ENCODE measurements around the gene OIT3. TPM values are rescaled to one million over a fixed set of nuclear protein-coding genes. Genes with fewer than 3 reads are reported as not detected.
"Not testable (repeated sequence)": the region's sequence is repeated elsewhere in the genome, so short reads cannot be mapped to it uniquely, and the experiment has no call there.

Gene OIT3
- total and polyA plus RNA-seq, 9 donors = 4.9 to 11.0 (median 7.9) TPM

DNA sequence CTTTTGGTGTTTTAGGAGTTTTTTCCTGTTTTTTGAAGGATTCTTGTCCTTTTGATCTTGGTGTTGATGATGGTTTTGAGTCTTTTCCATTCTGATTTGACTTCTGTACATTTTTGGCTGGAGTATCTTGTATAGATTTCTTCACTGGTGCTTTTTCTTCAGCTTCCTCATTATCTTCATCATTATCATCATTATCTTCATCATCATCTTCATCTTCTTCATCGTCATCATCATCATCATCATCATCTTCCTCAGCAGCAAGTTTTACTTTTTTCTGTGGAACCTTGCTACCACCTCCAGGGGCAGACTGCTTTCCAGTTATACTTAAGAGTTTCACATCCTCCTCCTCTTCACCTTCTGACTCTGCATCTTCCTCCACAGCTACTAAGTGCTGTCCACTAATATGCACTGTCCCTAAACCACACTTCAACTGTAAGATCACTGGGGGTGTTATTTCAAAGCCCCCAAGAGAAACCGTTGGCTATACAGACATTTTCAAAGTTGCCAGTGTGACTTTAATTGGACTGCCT lies 24.3 kb downstream of the OIT3 start:
- 81% methylated on average over 2 of the region's 2 CpGs for WGBS (ENCODE audit: insufficient coverage)
- H3K9me3 ChIP-seq (replicated peaks; ENCODE audit: control insufficient read depth, low read depth, low read length); H3K4me3 ChIP-seq (ENCODE audit: low read length); H3K4me1 ChIP-seq (ENCODE audit: control insufficient read depth, insufficient read depth, low read length); H3K27ac ChIP-seq (ENCODE audit: low read length); H3K27me3 ChIP-seq (ENCODE audit: control insufficient read depth, insufficient read depth, low read length); DNase-seq; H3K36me3 ChIP-seq (ENCODE audit: control insufficient read depth, insufficient read depth, low read length): not testable (repeated sequence)

DNA sequence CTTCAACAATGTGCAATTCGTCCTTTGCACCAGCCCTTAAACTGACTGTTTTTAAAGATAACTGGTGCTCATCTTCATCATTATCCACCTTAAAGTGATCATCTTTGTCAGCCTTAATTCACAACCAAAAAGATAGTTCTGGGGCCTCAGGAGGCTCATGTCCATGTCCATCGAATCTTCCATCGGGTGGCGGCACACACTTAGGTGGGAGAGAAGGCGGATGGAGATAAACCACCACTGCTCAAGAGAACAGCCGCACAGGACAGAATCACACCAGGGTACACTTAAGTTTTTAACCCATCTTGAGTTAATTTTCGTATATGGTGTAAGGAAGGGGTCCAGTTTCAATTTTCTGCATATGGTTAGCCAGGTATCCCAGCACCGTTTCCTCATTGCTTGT lies 24.8 kb downstream of the OIT3 start:
- WGBS (ENCODE audit: insufficient coverage) = 93% methylated on average over 5 of the region's 8 CpGs
- Histone ChIP-seq H3K9me3 (replicated peaks; ENCODE audit: control insufficient read depth, low read depth, low read length) (peaks cover 8% of the 10 kb centered on the region), H3K27me3 (ENCODE audit: control insufficient read depth, insufficient read depth, low read length) (no peaks in the 10 kb centered on the region), H3K4me1 (ENCODE audit: control insufficient read depth, insufficient read depth, low read length) (no peaks in the 10 kb centered on the region), H3K4me3 (ENCODE audit: low read length) (no peak overlapping the region), H3K36me3 (ENCODE audit: control insufficient read depth, insufficient read depth, low read length) (peaks cover 8% of the 10 kb centered on the region), H3K27ac (ENCODE audit: low read length) (no peak overlapping the region)
- DNase-seq = no peak

DNA sequence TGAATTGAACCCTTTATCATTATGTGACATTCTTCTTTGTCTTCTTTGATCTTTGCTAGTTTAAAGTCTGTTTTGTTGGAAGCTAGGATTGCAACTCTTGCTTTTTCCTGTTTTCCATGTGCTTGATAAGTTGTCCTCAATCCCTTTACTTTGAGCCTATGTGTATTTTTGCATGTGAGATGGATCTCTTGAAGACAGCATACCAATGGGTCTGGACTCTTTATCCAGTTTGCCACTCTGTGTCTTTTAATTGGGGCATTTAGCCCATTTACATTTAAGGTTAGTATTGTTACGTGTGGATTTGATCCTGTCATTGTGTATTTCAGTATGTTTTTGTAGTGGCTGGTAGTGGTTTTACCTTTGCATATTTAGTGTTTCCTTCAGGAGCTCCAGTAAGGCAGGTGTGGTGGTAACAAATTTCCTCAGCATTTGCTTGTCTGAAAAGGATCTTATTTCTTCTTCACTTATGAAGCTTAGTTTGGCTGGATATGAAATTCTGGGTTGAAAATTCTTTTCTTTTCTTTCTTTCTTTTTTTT lies 27.7 kb downstream of the OIT3 start:
- not testable (repeated sequence) for H3K27me3 ChIP-seq (ENCODE audit: control insufficient read depth, insufficient read depth, low read length); H3K4me1 ChIP-seq (ENCODE audit: control insufficient read depth, insufficient read depth, low read length); H3K4me3 ChIP-seq (ENCODE audit: low read length); H3K9me3 ChIP-seq (replicated peaks; ENCODE audit: control insufficient read depth, low read depth, low read length); H3K27ac ChIP-seq (ENCODE audit: low read length); DNase-seq
- whole genome bisulfite sequencing (ENCODE audit: insufficient coverage) = no CpG with 5 or more reads among the region's 1 CpG
- H3K36me3 ChIP-seq (ENCODE audit: control insufficient read depth, insufficient read depth, low read length) = peaks cover 19% of the 10 kb centered on the region

GRCh38 chr10:72924351-72924750 lies 30.8 kb downstream of the OIT3 start:
- Histone ChIP-seq H3K27me3 (ENCODE audit: control insufficient read depth, insufficient read depth, low read length) (no peaks in the 10 kb centered on the region), H3K4me3 (ENCODE audit: low read length) (no peak overlapping the region), H3K36me3 (ENCODE audit: control insufficient read depth, insufficient read depth, low read length) (peaks cover 19% of the 10 kb centered on the region), H3K9me3 (replicated peaks; ENCODE audit: control insufficient read depth, low read depth, low read length) (peaks cover 6% of the 10 kb centered on the region), H3K4me1 (ENCODE audit: control insufficient read depth, insufficient read depth, low read length) (no peaks in the 10 kb centered on the region), H3K27ac (ENCODE audit: low read length) (no peak overlapping the region)
- WGBS (ENCODE audit: insufficient coverage) = 95% methylated on average over 11 of the region's 13 CpGs
- no peak for DNase-seq

DNA sequence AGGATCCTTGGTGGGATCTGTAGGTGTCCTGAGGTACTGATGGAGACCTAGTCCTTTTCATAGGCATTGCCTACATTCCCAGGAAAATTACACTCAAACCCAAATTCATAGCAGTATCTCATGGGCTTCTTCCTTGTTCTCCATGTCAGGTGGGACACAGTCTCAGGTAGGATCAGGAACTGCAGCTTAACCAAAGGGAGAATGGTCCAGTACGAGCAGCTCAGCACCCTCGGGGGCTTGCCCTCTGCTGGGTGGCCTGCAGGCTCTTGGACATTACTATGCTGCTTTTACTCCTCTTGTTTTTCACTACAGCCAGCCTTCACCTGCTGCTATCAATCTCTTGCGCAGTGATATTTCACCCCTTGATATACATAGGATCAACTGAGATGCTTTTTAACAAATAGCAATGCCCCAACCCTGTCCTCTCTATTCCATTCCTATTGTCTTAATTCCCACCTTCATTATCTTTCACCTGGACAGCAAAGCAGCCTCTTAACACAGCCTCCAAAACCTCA lies 32.5 kb downstream of the OIT3 start:
- H3K27ac ChIP-seq (ENCODE audit: low read length) = no peak overlapping the region
- peaks cover 21% of the 10 kb centered on the region for H3K36me3 ChIP-seq (ENCODE audit: control insufficient read depth, insufficient read depth, low read length)
- H3K4me3 ChIP-seq (ENCODE audit: low read length) = no peak overlapping the region
- peaks cover 6% of the 10 kb centered on the region for H3K9me3 ChIP-seq (replicated peaks; ENCODE audit: control insufficient read depth, low read depth, low read length)
- no peaks in the 10 kb centered on the region for H3K27me3 ChIP-seq (ENCODE audit: control insufficient read depth, insufficient read depth, low read length)
- H3K4me1 ChIP-seq (ENCODE audit: control insufficient read depth, insufficient read depth, low read length) = no peaks in the 10 kb centered on the region
- WGBS (ENCODE audit: insufficient coverage) = 72% methylated on average over 3 of the region's 3 CpGs
- DNase-seq = no peak

DNA sequence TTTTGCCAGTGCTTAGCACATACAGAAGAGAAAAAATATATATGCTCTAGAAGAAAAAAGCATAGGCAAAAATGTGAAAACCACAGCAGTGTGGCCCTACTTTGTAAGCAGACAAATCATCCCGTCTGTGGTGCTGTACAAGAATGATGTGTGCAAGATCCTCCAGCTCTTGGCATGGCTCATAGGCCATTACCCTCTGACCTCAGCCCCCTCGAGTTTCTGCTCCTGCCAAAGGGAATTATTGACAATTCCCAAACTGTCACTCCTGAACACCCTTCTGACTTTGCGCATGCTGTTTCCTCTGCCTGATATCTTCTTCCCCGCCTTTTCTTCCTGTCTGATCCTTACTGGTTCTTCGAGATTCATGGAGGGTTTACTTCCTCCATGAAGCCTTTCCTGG lies 33.9 kb downstream of the OIT3 start:
- Histone ChIP-seq H3K27me3 (ENCODE audit: control insufficient read depth, insufficient read depth, low read length) (no peaks in the 10 kb centered on the region), H3K27ac (ENCODE audit: low read length) (no peak overlapping the region), H3K9me3 (replicated peaks; ENCODE audit: control insufficient read depth, low read depth, low read length) (no peaks in the 10 kb centered on the region), H3K4me1 (ENCODE audit: control insufficient read depth, insufficient read depth, low read length) (no peaks in the 10 kb centered on the region), H3K4me3 (ENCODE audit: low read length) (no peak overlapping the region), H3K36me3 (ENCODE audit: control insufficient read depth, insufficient read depth, low read length) (peaks cover 21% of the 10 kb centered on the region)
- no peak for DNase-seq
- 68% methylated on average over 4 of the region's 5 CpGs for WGBS (ENCODE audit: insufficient coverage)

DNA sequence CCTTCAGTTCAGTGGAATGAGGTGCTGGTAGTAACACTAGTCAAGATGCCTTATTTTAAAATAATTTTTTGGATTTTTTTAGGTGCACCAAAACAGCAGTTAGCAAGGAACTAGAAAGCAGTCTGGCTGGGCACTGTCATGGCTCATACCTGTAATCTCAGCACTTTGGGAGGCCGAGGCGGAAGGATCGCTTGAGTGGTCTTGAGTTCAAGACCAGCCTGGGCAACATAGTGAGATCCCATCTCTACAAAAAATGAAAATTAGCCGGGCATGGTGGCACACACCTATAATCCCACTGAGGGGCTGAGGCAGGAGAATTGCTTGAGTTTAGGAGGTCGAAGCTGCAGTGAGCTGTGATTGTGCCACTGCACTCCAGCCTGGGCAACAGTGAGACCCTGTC lies 35.3 kb downstream of the OIT3 start:
- no peak for DNase-seq
- 80% methylated on average over 1 of the region's 5 CpGs for WGBS (ENCODE audit: insufficient coverage)
- H3K4me1 ChIP-seq (ENCODE audit: control insufficient read depth, insufficient read depth, low read length) = no peaks in the 10 kb centered on the region

GRCh38 chr10:72930276-72930675 lies 36.7 kb downstream of the OIT3 start:
- Histone ChIP-seq H3K4me3 (ENCODE audit: low read length) (no peak overlapping the region), H3K27me3 (ENCODE audit: control insufficient read depth, insufficient read depth, low read length) (no peaks in the 10 kb centered on the region), H3K27ac (ENCODE audit: low read length) (no peak overlapping the region), H3K9me3 (replicated peaks; ENCODE audit: control insufficient read depth, low read depth, low read length) (no peaks in the 10 kb centered on the region), H3K4me1 (ENCODE audit: control insufficient read depth, insufficient read depth, low read length) (no peaks in the 10 kb centered on the region), H3K36me3 (ENCODE audit: control insufficient read depth, insufficient read depth, low read length) (peaks cover 10% of the 10 kb centered on the region)
- peak; percentile 78 for DNase-seq
- 63% methylated on average over 2 of the region's 2 CpGs for WGBS (ENCODE audit: insufficient coverage)

More for the DNA sequence above, 35.3 kb downstream of the OIT3 start:
- H3K36me3 ChIP-seq (ENCODE audit: control insufficient read depth, insufficient read depth, low read length) = peaks cover 16% of the 10 kb centered on the region
- H3K9me3 ChIP-seq (replicated peaks; ENCODE audit: control insufficient read depth, low read depth, low read length) = no peaks in the 10 kb centered on the region
- no peak overlapping the region for H3K4me3 ChIP-seq (ENCODE audit: low read length)
- H3K27me3 ChIP-seq (ENCODE audit: control insufficient read depth, insufficient read depth, low read length) = no peaks in the 10 kb centered on the region
- H3K27ac ChIP-seq (ENCODE audit: low read length) = no peak overlapping the region

- no peaks in the 10 kb centered on the region for H3K4me1 ChIP-seq (ENCODE audit: control insufficient read depth, insufficient read depth, low read length)
- no peak for DNase-seq
- no peaks in the 10 kb centered on the region for H3K27me3 ChIP-seq (ENCODE audit: control insufficient read depth, insufficient read depth, low read length)
- 84% methylated on average over 19 of the region's 20 CpGs for WGBS (ENCODE audit: insufficient coverage)
- peaks cover 7% of the 10 kb centered on the region for H3K36me3 ChIP-seq (ENCODE audit: control insufficient read depth, insufficient read depth, low read length)
- no peak overlapping the region for H3K4me3 ChIP-seq (ENCODE audit: low read length)
- H3K9me3 ChIP-seq (replicated peaks; ENCODE audit: control insufficient read depth, low read depth, low read length) = no peaks in the 10 kb centered on the region
- H3K27ac ChIP-seq (ENCODE audit: low read length) = no peak overlapping the region
Observed at GRCh38 chr10:72932259-72933015, 38.9 kb downstream of the OIT3 start.

- 72% methylated on average over 5 of the region's 6 CpGs for WGBS (ENCODE audit: insufficient coverage)
Observed at GRCh38 chr10:72935361-72935760, 41.8 kb downstream of the OIT3 start.

More at GRCh38 chr10:72935361-72935760, 41.8 kb downstream of the OIT3 start:
- no peaks in the 10 kb centered on the region for H3K27me3 ChIP-seq (ENCODE audit: control insufficient read depth, insufficient read depth, low read length)
- H3K36me3 ChIP-seq (ENCODE audit: control insufficient read depth, insufficient read depth, low read length) = peaks cover 7% of the 10 kb centered on the region
- H3K4me1 ChIP-seq (ENCODE audit: control insufficient read depth, insufficient read depth, low read length) = no peaks in the 10 kb centered on the region
- no peak overlapping the region for H3K27ac ChIP-seq (ENCODE audit: low read length)
- H3K4me3 ChIP-seq (ENCODE audit: low read length) = no peak overlapping the region
- H3K9me3 ChIP-seq (replicated peaks; ENCODE audit: control insufficient read depth, low read depth, low read length) = no peaks in the 10 kb centered on the region
- DNase-seq = no peak
